ENCODE results near the gene RPEL1.
A peak's percentile ranks its signal among the peaks of the same experiment; 100 is the strongest.
"Not testable (repeated sequence)": the region's sequence is repeated elsewhere in the genome, so short reads cannot be mapped to it uniquely, and the experiment has no call there.

RPEL1 gene

DNA sequence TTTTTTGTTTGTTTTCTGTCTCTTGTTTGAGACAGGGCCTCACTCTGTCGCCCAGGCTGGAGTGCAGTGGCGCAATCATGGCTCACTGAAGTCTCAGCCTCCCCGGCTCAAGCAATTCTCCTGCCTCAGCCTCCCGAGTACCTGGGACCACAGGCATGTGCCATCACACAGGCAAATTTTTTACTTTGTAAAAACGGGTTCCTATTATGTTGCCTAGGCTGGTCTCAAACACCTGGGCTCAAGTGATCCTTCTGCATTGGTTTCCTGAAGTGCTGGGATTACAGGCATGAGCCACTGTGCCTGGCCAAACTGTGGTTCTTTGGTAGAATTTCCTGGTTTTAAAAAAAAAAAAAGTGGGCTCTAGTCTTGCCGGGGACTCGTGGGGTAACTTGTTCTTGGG is at the start of gene RPEL1:
Gene RPEL1 (plus strand): TSS at position 301 of the 400 bp plus-strand sequence. CDS start 110 bp downstream, outside the sequence.
- DNase-seq, result not testable (repeated sequence)

DNA sequence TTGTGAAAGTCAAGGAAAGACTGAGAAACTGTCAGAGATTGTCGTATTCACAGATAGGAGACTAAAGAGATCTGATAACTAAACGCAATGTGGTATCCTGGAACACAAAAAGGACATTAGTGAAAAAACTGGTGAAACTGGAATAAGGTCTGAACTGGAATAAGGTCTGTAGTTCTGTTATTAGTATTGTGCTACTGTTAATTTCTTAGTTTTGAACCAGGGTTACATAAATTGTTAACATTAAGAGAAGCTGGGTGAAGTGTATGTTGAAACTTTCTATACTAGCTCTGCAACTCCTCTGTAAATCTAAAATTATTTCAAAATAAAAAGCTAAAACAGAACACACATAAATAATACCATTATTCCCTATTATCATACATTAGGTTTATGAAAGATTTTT is 49.2 kb upstream of the RPEL1 start:
- DNase-seq, result no peak

DNA sequence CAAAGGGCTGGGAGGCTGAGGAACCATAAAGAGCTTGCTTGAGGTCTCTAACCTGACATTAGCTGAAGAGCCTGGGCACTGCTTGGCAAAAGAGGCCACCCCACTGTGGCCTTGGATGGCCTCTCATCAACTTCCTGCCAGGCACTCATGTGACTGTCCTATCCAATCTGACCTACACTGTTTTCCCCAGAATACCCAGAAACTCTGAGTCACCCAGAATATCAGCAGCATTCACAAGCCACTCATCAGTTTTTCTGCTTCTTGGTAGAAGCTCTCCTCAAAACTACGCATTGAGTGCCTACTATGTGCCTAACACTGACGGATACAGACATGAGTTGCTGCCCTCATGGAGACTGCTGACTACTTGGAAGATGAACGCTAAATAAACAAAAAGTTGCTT is 48.5 kb upstream of the RPEL1 start:
- DNase-seq, result no peak

DNA sequence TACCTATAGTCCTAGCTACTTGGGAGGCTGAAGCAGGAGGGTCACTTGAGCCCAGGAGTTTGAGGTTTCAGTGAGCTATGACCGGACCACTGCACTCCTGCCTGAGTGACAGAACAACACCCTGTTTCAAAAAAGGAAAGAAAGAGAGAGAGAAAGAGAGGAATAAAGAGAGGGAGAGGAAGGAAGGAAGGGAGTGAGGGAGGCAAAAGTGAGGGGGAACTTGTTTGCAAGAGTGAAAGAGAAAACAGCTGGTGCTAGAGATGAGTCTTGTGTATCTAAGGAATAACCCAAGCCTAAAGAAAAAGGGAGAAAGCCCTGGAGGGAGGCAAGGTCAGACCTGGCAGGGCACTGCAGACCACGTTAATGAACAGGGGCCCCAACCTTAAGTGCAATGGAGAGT is 47.8 kb upstream of the RPEL1 start:
- no peak for DNase-seq

DNA sequence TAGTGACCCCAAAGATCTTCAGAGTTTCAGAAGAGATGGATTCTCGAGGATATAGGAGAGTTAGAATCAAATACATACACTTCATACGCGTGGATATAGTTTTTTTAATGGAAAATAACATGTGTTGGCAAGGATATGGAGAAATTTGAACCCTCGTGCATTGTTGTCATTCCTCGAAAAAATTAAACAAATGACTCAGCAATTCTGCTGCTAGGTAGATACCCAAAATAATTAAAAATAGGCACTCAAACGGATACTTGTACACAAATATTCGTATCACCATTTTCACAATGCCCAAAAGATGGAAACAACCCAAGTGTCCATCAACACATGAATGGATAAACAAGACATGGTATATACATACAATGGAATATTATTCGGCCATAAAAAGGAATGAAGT is 47.0 kb upstream of the RPEL1 start:
- no peak for DNase-seq

DNA sequence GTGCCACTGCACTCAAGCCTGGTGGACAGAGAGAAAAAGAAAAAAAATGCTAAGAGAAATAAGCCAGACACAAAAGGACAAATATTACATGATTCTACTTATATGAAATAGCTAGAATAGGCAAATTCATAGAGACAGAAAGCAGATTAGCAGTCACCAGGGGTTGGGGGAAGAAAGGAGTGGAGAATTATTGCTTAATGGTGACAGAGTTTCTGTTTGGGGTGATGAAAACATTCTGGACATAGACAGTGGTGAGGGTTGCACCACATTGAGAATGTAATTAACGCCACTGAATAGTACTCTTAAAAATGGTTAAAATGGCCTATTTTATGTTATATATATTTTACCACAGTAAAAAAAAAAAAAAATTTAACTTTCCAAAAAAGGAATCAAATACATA is 46.2 kb upstream of the RPEL1 start:
- no peak for DNase-seq

DNA sequence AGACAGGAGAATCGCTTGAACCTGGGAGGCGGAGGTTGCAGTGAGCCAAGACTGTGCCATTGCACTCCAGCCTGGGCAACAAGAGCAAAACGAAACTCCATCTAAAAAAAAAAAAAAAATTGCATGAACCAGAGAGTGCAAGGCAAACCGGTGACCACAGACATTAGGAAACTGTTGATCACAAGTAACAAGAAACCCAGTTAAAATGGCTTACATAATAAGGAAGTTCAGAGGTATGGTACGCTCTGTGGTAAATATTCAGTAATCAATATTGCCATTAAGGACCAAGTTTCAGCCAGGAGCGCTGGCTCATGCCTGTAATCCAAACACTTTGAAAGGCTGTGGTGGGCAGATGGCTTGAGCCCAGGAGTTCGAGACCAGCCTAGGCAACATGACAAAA is 43.4 kb upstream of the RPEL1 start:
- DNase-seq, result no peak

DNA sequence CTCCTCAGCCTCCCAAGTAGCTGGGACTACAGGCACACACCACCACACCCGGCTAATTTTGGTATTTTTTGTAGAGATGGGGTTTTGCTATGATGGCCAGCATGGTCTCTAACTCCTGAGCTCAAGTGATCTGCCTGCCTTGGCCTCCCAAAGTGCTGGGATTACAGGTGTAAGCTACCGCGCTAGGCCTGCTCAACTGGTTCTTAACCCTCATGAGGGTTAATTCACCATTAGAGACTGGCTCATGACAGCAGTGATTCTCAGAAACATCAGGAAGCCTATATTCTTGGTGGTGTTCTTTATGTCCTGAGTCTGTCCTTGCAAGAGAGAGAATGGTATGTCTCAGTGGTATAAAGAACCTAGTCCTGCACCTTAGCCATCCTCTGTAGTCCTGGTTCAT is 42.2 kb upstream of the RPEL1 start:
- DNase-seq, result no peak

DNA sequence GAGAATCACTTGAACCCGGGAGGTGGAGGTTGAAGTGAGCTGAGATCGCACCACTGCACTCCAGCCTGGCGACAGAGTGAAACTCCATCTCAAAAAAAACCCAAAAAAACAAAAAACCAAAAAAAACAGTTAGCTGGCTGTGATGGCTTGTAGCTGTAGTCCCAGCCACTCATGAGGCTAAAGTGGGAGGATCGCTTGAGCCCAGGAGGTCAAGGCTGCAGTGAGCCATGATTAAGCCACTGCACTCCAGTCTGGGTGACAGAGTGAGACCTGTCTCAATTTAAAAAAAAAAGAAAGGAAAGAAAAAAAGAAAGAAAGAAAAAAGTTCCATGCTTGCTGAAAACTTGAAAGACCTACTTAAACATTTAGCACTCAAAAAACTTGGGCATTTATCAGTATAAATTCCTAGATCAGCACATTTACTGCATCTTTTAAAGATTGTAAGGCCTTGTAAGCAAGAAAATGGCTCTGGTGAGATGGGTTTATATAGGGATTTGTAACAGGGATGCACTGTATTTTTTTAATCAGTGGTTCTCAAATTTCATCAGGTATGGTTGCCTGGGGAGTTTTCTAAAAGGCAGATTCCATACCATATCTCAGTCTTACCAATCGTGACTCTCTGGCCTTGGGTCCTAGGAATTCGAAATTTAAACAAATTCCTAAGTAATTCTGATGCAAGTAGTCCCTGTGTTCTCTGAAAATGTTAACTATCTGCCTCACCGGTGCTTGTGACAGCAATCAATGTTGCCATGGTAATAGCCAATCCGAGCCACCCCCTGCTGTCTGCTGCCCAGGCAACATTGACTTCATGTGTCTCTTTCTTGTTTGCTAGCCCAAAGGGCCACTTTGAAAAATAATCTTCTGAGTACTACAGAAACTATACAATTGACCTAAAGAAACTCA is 41.1 kb upstream of the RPEL1 start:
- DNase-seq, result peak; percentile 70

DNA sequence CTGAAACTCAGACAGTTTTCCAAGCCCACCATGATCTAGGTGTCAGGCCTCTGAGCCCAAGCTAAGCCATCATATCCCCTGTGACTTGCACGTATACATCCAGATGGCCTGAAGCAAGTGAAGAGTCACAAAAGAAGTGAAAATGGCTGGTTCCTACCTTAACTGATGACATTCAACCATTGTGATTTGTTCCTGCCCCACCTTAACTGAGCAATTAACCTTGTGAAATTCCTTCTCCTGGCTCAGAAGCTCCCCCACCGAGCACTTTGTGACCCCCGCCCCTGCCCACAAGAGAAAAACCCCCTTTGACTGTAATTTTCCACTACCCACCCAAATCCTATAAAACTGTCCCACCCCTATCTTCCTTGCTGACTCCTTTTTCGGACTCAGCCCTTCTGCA is 40.3 kb upstream of the RPEL1 start:
- DNase-seq, result not testable (repeated sequence)

DNA sequence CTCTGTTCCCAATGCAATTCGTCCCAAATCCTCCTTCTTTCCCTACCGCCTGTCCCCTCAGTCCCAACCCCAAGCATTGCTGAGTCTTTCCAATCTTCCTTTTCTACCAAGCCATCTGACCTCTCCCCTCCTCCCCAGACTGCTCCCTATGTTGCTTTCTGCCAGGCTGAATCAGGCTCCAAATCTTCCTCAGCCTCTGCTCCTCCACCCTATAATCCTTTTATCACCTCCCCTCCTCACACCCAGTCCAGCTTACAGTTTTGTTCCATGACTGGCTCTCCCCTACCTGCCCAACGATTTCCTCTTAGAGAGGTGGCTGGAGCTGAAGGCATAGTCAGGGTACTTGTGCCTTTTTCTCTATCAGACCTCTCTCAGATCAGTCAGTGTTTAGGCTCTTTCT is 39.0 kb upstream of the RPEL1 start:
- not testable (repeated sequence) for DNase-seq

DNA sequence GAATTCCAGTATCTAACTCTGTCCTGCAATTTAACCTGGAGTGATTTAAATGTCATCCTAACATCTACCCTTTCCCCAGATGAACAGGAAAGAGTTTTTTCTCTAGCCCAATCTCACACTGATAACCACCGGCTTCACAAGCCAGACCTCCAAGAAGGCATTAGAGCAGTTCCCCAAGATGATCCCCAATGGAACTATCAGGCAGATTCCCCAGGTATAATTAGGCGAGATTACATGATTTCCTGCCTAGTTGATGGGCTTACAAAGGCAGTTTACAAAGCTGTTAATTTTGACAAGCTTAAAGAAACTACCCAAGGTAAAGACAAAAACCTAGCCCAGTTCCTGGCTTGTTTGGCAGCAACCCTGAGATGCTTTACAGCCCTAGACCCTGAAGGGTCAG is 38.5 kb upstream of the RPEL1 start:
- no peak for DNase-seq

DNA sequence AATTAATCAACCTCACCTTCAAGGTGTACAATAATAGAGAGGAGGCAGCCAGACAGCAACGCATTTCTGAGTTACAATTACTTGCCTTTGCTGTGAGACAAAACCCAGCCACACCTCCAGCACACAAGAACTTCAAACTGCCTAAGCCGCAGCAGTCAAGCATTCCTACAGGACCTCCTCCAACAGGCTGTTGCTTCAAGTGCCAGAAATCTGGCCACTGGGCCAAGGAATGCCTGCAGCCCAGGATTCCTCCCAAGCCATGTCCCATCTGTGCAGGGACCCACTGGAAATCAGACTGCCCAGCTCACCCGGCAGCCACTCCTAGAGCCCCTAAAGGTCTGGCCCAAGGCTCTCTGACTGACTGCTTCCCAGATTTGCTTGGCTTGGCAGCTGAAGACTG is 38.0 kb upstream of the RPEL1 start:
- DNase-seq, result not testable (repeated sequence)

DNA sequence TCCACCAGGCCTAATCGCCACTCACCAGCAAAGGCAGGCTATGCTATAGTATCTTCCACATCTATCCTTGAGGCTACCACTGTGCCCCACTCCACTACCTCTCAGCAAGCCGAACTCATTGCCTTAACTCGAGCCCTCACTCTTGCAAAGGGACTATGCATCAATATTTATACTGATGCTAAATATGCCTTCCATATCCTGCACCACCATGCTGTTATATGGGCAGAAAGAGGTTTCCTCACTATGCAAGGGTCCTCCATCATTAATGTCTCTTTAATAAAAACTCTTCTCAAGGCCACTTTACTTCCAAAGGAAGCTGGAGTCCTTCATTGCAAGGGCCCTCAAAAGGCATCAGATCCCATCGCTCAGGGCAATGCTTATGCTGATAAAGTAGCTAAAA is 35.4 kb upstream of the RPEL1 start:
- DNase-seq, result not testable (repeated sequence)

DNA sequence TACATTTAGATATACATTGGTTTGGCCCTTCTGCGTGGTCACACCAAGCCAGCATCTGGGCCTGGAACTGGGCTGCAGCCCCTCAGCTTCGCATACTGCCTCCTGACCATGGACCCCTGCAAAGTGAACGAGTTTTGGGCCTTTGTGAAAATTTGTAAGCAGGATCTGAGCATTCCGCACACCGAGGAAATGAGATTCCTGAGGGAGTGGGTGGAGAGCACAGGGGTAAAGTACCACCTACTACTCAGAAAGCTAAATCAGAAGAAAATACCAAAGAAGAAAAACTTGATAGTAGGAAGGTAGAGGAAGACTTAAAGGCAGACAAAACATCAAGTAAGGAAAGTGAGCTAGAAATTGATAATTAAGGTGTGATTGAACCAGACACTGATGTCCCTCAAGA is 30.1 kb upstream of the RPEL1 start:
- DNase-seq, result no peak

DNA sequence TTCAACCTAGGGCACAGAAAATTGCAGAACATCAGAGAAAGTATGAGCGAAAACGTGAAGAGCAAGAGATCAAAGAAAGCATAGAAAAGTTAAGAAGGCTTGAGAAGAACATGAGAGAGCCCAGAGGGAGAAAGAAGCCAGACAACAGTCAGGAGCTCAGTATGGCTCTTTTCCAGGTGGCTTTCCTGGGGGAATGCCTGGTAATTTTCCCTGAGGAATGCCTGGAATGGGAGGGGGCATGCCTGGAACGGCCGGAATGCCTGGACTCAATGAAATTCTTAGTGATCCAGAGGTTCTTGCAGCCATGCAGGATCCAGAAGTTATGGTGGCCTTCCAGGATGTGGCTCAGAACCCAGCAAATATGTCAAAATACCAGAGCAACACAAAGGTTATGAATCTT is 29.3 kb upstream of the RPEL1 start:
- DNase-seq, result not testable (repeated sequence)

DNA sequence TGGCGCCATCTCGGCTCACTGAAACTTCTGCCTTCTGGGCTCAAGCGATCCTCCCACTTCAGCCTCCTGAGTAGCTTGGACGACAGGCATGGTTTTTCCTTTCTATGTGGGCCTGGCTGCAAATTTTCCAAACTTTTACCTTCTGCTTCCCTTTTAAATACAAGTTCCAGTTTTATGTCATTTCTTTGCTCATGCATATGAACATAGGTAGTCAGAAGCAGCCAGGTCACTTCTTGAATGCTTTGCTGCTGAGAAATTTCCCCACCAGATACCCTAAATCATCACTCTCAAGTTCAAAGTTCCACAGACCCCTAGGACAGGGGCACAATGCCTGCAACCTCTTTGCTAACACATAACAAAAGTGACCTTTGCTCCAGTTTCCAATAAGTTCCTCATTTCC is 21.6 kb upstream of the RPEL1 start:
- DNase-seq, result no peak

DNA sequence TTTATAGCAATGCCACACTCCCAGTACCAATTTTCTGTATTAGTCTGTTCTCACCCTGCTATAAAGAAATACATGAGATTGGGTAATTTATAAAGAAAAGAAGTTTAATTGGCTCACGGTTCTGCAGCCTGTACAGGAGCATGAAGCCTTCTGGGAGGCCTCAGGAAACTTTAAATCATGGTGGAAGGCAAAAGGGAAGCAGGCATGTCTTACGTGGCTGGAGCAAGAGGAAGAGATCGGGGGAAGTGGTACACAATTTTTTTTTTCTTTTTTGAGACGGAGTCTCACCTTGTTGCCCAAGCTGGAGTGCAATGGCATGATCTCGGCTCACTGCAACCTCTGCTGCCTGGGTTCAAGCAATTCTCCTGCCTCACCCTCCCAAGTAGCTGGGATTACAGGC is 21.0 kb upstream of the RPEL1 start:
- DNase-seq, result not testable (repeated sequence)

DNA sequence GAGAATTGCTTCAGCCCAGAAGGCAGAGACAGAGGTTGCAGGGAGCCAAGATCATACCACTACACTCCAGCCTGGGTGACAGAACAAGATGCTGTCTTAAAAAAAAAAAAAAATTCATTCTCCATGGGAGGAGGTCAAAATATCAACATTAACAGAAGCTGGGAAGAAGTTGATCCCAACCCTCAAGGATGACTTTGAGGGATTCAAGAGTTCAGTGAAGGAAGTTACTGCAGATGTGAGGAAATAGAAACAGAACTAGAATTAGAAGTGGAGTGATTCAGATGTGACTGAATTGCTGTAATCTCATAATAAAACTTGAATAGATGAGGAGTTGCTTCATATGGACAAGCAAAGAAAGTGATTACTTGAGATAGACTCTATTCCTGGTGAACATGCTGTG is 19.7 kb upstream of the RPEL1 start:
- DNase-seq, result no peak

DNA sequence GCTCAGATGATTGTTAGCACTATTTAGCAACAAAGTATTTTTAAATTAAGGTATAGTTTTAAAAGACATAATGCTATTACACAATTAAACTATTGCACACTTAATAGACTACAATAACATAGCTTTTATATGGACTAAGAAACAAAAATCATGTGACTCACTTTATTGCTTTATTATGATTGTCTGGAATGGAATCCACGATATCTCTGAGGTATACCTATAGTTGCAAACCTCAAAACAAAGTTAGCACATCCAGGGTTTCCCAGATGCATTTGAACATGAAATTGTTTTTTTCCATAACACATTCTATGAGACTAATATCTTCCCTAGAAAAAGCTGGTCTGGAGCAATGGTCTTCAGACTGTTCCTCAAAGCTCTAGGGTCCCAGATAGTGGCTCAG is 18.3 kb upstream of the RPEL1 start:
- DNase-seq, result no peak

DNA sequence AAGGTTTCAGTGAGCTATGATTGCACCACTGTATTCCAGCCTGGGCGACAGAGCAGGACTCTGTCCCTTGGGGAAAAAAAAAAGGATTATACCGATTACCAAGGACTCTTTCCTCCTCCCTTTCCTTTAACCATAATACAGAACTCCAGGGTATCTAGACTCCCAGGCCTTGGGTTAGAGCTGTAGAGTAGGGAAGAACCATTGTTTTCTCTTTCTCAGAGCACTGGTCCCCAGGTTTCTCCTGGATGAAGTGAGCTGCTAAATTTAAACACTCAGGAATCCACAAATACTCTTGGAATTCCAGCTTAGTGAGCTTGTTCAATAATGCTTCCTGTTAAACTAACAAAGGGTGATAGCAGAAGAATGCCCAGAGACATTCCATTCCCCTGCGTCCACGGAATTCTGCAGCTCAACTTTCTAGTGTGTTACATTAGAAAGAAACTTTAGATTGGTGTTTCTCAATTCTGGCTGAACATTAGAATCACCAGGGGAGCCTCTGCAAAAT is 14.6 kb upstream of the RPEL1 start:
- no peak for DNase-seq

DNA sequence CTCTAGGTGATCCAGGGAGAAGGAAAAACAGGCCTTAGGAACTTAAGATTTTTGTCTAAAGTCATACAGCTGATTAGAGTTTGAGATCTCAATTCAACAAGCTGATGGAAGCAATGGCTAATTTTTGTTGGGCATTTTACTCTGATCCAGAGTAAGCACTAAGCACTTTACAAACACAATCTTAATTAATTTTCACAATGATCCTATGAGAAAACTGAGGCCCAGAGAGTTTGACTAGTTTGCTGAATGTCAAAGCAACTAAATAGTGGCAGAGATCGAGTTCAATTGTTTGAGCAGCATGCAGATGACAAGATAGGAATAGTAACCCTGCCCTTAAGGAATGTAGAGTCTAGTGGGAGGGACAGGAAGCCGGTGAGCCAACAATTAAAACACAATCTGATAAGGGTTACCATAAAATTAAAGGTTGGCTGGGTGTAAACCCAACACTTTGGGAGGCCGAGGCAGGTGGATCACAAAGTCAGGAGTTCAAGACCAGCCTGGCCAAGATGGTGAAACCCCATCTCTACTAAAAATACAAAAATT is 13.5 kb upstream of the RPEL1 start:
- no peak for DNase-seq

DNA sequence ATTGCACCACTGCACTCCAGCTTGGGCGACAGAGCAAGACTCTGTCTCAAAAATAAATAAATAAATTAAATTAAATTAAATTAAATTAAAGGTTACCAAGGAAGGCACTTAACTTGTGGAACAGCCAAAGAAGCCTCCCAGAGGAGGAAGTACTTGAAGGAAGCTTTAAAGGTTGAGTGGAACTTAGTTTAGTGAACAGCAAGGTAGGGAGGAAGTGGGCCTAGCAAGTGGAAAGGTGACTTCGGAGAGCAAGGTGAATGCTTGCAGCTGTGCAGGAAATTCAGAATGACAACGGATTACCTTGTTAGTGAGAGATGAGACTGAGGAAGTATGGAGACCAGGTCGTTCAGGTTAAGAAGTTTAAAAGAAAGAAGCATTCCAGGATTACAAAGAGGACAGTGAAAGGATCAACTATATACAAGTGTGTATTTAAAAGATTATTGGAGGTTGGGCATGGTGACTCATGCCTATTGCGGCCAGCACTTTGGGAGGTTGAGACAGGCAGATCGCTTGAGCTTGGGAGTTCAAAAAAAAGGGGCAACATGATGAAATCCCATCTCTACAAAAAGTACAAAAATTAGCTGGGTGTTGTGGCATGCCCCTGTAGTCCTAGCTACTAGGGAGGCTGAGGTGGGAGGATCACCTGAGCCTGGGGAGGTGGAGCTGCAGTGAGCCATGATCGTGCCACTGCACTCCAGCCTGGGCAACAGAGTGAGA is 12.8 kb upstream of the RPEL1 start:
- no peak for DNase-seq

DNA sequence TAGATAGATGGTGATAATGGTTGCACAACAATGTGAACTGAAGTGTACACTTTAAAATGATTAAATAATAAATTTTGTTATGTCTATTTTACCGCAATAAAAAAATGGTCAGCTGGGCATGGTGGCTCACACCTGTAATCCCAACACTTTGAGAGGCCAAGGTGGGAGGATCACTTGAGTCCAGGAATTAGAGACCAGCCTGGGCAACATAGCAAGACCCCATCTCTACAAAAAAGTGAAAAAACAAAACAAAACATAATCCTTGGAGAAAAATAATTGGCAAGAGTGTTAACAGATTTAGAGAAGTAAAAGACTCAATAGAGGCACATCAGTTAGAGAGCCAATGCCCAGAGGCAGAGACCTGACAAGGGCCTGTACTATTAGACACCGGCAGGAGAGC is 9.9 kb upstream of the RPEL1 start:
- no peak for DNase-seq
